Globus pallidus (tissue), 1 donor: ENCODE data around the gene SERPINA7.
"Not testable (repeated sequence)": the region's sequence is repeated elsewhere in the genome, so short reads cannot be mapped to it uniquely, and the experiment has no call there.

ENCODE experiments used
- DNase-seq: peaks from one replicate; pipeline ENCODE4 v3.0.0-alpha.2; 2015; ENCODE audit warnings: low spot score

SERPINA7 gene

GRCh38 chrX:106038625-106039024 lies at the start of gene SERPINA7:
SERPINA7 (minus strand) TSS chrX:106038727; CDS start chrX:106037058, 1,669 bp downstream.
- DNase-seq, result no peak

- no peak for DNase-seq
These were observed 30.5 kb upstream of the SERPINA7 start for GRCh38 chrX:106069048-106069447.

GRCh38 chrX:106050054-106050453 lies 11.5 kb upstream of the SERPINA7 start:
- DNase-seq, result no peak

GRCh38 chrX:106042296-106042695 lies 3.8 kb upstream of the SERPINA7 start:
- no peak for DNase-seq

- DNase-seq, result no peak
These were observed 2.3 kb upstream of the SERPINA7 start for GRCh38 chrX:106040861-106041260.

GRCh38 chrX:106039920-106040319 lies 1.4 kb upstream of the SERPINA7 start:
- DNase-seq, result no peak

- no peak for DNase-seq
These were observed 573 bp downstream of the SERPINA7 start for GRCh38 chrX:106037835-106038473.

GRCh38 chrX:106036716-106037115 lies 1.8 kb downstream of the SERPINA7 start:
- no peak for DNase-seq

GRCh38 chrX:106035064-106035463 lies 3.5 kb downstream of the SERPINA7 start:
- DNase-seq, result no peak

GRCh38 chrX:106023947-106024346 lies 14.6 kb downstream of the SERPINA7 start:
- DNase-seq, result no peak

GRCh38 chrX:106022238-106022637 lies 16.3 kb downstream of the SERPINA7 start:
- DNase-seq, result no peak

GRCh38 chrX:106014119-106014775 lies 24.3 kb downstream of the SERPINA7 start:
- no peak for DNase-seq

GRCh38 chrX:106009145-106009544 lies 29.4 kb downstream of the SERPINA7 start:
- no peak for DNase-seq

GRCh38 chrX:106007815-106008214 lies 30.7 kb downstream of the SERPINA7 start:
- DNase-seq, result no peak

GRCh38 chrX:106005684-106006083 lies 32.8 kb downstream of the SERPINA7 start:
- DNase-seq, result no peak

- not testable (repeated sequence) for DNase-seq
These were observed 37.9 kb downstream of the SERPINA7 start for GRCh38 chrX:106000609-106001008.

- DNase-seq, result no peak
These were observed 38.3 kb downstream of the SERPINA7 start for GRCh38 chrX:106000203-106000602.

GRCh38 chrX:105999294-105999693 lies 39.2 kb downstream of the SERPINA7 start:
- DNase-seq, result no peak

- DNase-seq, result not testable (repeated sequence)
These were observed 50.0 kb downstream of the SERPINA7 start for GRCh38 chrX:105988487-105988886.
